K562 (cell line): Measurements from ENCODE around the gene ATXN10. TPM values are rescaled to one million over a fixed set of nuclear protein-coding genes. Genes with fewer than 3 reads are reported as not detected.

Experiments used
- ATAC-seq: fragments of 200-7000 bp; cut with Tn5 transposase; 3 replicates; pipeline ENCODE4 v1.9.1; 2020; ENCODE audit warnings: moderate library complexity
- BruUV-seq: library from RNA; stranded (reverse); fragments of 400-500 nt; replicated peaks from 2 replicates; lab custom pipeline; 2021; lab: Mats Ljungman, UMichigan
- CTCF ChIA-PET: fragments of 300-600 bp; formaldehyde crosslinking; extraction: SDS; loops from one replicate; lab custom pipeline; 2021; ENCODE audit warnings: low intra/inter-chr PET ratio; lab: Yijun Ruan, JAX
- POLR2A ChIA-PET: fragments of 300-600, 350-650 bp; sonication (Branson Sonifier 250); formaldehyde crosslinking; extraction: SDS; loops from one replicate; lab custom pipeline; 2021; ENCODE audit warnings: antibody characterized with exemption, inconsistent platforms; lab: Yijun Ruan, JAX
- DNase-seq, 4 experiments: peaks; one replicate each; pipeline versions ENCODE4 v3.0.0 to v3.0.0-alpha.2; 2011 to 2018; ENCODE audit warnings: low spot score in 3 of 4, mixed read lengths in 3 of 4; ENCODE audit errors: extremely low read depth in 1 of 4
- FAIRE-seq: peaks from 2 replicates; lab custom pipeline; 2011; peaks lifted over from hg19 to GRCh38; lab: Jason Lieb, UNC
- H2AFZ ChIP-seq: 2 replicates; pipeline ENCODE4 v1.6.0; 2011; ENCODE audit warnings: low read depth, low read length, control low read depth, inconsistent platforms
- H3K27ac ChIP-seq: fragments of 200-600 bp; 3 replicates; pipeline ENCODE4 v1.8.0; 2011; ENCODE audit warnings: low read depth, mild to moderate bottlenecking, control low read depth, inconsistent platforms, low read length, moderate library complexity, mixed read lengths; ENCODE audit errors: extremely low read depth
- H3K27me3 ChIP-seq, 2 experiments: fragments of 300-600 bp in 1 of 2; 2 replicates in 1 of 2; 3 replicates in 1 of 2; pipeline versions ENCODE4 v1.6.0 to v1.8.0; 2011; ENCODE audit warnings: inconsistent platforms in 2 of 2, low read length in 2 of 2, mild to moderate bottlenecking in 1 of 2, mixed read lengths in 1 of 2, moderate library complexity in 1 of 2; ENCODE audit not compliant: control insufficient read depth in 2 of 2, insufficient read depth in 2 of 2
- H3K36me3 ChIP-seq: fragments of 300-600 bp; 3 replicates; pipeline ENCODE4 v1.8.0; 2011; ENCODE audit warnings: mild to moderate bottlenecking, low read length, inconsistent platforms; ENCODE audit not compliant: control insufficient read depth, insufficient read depth
- H3K4me1 ChIP-seq, 2 experiments: fragments of 200-600 bp in 1 of 2; replicated peaks in 1 of 2; 2 replicates in 1 of 2; 3 replicates in 1 of 2; pipeline versions ENCODE4 v1.5.1 to v1.8.0; 2011; ENCODE audit warnings: inconsistent platforms in 2 of 2, low read length in 2 of 2, mild to moderate bottlenecking in 1 of 2, mixed read lengths in 1 of 2, moderate library complexity in 1 of 2; ENCODE audit not compliant: control insufficient read depth in 2 of 2, insufficient read depth in 2 of 2
- H3K4me2 ChIP-seq: 2 replicates; pipeline ENCODE4 v1.6.1; 2011; ENCODE audit warnings: low read length, control low read depth, inconsistent platforms, mixed read lengths; ENCODE audit not compliant: insufficient read depth
- H3K4me3 ChIP-seq: fragments of 200-600 bp; sonication (generic), shearing (Covaris generic); 2 replicates; pipeline ENCODE4 v1.5.1; 2016; ENCODE audit warnings: control low read depth, inconsistent platforms
- H3K79me2 ChIP-seq: fragments of 200-600 bp; 3 replicates; pipeline ENCODE4 v1.8.0; 2011; ENCODE audit warnings: low read length, inconsistent platforms; ENCODE audit not compliant: control insufficient read depth, insufficient read depth
- H3K9ac ChIP-seq, 2 experiments: 2 replicates each; pipeline versions ENCODE4 v1.6.0 to v1.6.1; 2011; ENCODE audit warnings: low read depth in 2 of 2, low read length in 2 of 2, control low read depth in 1 of 2, inconsistent platforms in 1 of 2, mild to moderate bottlenecking in 1 of 2, mixed read lengths in 1 of 2; ENCODE audit not compliant: insufficient read depth in 1 of 2
- H3K9me1 ChIP-seq: one replicate; pipeline ENCODE4 v1.6.0; 2011; ENCODE audit warnings: inconsistent platforms, mild to moderate bottlenecking, low read length, moderate library complexity; ENCODE audit not compliant: control insufficient read depth, insufficient read depth
- H3K9me3 ChIP-seq: replicated peaks from 2 replicates; pipeline ENCODE4 v1.5.1; 2011; ENCODE audit warnings: low read depth, low read length, inconsistent platforms; ENCODE audit not compliant: control insufficient read depth, insufficient read depth
- H4K20me1 ChIP-seq: replicated peaks from 2 replicates; pipeline ENCODE4 v1.6.1; 2011; ENCODE audit warnings: low read length, inconsistent platforms, mixed read lengths; ENCODE audit not compliant: control insufficient read depth, insufficient read depth
- CCAR2 ChIP-seq: fragments of 200-400 bp; formaldehyde crosslinking; IDR thresholded peaks from 2 replicates; pipeline ENCODE4 v1.6.1; 2017; ENCODE audit warnings: mild to moderate bottlenecking, low read depth, low read length
- NONO ChIP-seq, 2 experiments: fragments of 200-400 bp in 1 of 2; fragments of 450-650 bp in 1 of 2; formaldehyde crosslinking in 1 of 2; IDR thresholded peaks; 2 replicates each; pipeline ENCODE4 v1.6.1; 2017; ENCODE audit warnings: low read depth in 2 of 2, mild to moderate bottlenecking in 2 of 2, moderate library complexity in 2 of 2, low read length in 1 of 2
- POLR2B ChIP-seq: fragments of 450-650 bp; IDR thresholded peaks from 2 replicates; pipeline ENCODE4 v1.6.1; 2018; ENCODE audit warnings: low read depth; ENCODE audit not compliant: partially characterized antibody
- REST ChIP-seq, 2 experiments: fragments of 450-650 bp; formaldehyde crosslinking in 1 of 2; IDR thresholded peaks; 2 replicates each; pipeline versions ENCODE4 v1.4.0 to v1.6.1; 2014 to 2020; ENCODE audit warnings: mild to moderate bottlenecking in 2 of 2, borderline replicate concordance in 1 of 2, low read depth in 1 of 2
- SIN3B ChIP-seq: fragments of 450-650 bp; IDR thresholded peaks from 2 replicates; pipeline ENCODE4 v1.6.1; 2017; ENCODE audit warnings: low read depth, mild to moderate bottlenecking, moderate library complexity
- SUPT5H ChIP-seq: fragments of 450-650 bp; IDR thresholded peaks from 2 replicates; pipeline ENCODE4 v1.6.1; 2016
- TEAD1 ChIP-seq, 2 experiments: fragments of 450-650 bp in 1 of 2; sonication (generic) in 1 of 2; formaldehyde crosslinking; IDR thresholded peaks; 2 replicates each; pipeline versions ENCODE4 v1.4.0 to v1.8.0; 2020 to 2022; ENCODE audit warnings: mild to moderate bottlenecking in 2 of 2, missing genetic modification reagents in 1 of 2
- ZKSCAN1 ChIP-seq: fragments of 150-350 bp; IDR thresholded peaks from 2 replicates; pipeline ENCODE4 v1.6.1; 2016; ENCODE audit warnings: low read depth, low read length
- ZNF668 ChIP-seq: fragments of 250-450 bp; sonication (Bioruptor Pico); IDR thresholded peaks from 2 replicates; pipeline ENCODE4 v1.8.0; 2022; ENCODE audit warnings: mild to moderate bottlenecking, inconsistent platforms
- WGBS: fragments of 100-300 bp; shearing (Covaris generic); methylation state at CpG from one replicate; pipeline ENCODE4 v1.1.6; 2016; ENCODE audit warnings: low coverage, mixed read lengths; ENCODE audit not compliant: insufficient coverage; ENCODE audit errors: missing lambda C conversion rate; 5-methylcytosine and 5-hydroxymethylcytosine counted together
- in situ Hi-C: fragments of 300-500 bp; cut with MboI; formaldehyde crosslinking; loops from 4 replicates; pipeline ENCODE4 v1.15.0; 2018; ENCODE audit warnings: inconsistent platforms, mixed read lengths
- intact Hi-C: fragments of 100-400 bp; cut with micrococcal nuclease; formaldehyde crosslinking; loops from 2 replicates; pipeline ENCODE4 v1.14.2; 2022
- polyA plus RNA-seq, 8 experiments: library from polyadenylated mRNA; depleted of rRNA in 4 of 8; stranded (reverse) in 5 of 8; unstranded in 3 of 8; fragments of >200 nt; fragmentation: Nextera tagmentation in 2 of 8; fragmentation: Illumina TruSeq in 1 of 8; extraction: Ambion mirVana in 2 of 8; extraction: Trizol in 1 of 8; gene quantifications; 2 replicates each; pipeline versions ENCODE4 v1.2.1 to v1.2.3, GENCODE V29; 2011 to 2014; ENCODE audit warnings: inconsistent platforms in 1 of 8, missing spikeins in 1 of 8
- total RNA-seq, 7 experiments: library from RNA; depleted of rRNA in 6 of 7; stranded (reverse); fragments of >200 nt in 6 of 7; fragmentation: Illumina TruSeq in 2 of 7; extraction: Trizol in 2 of 7; gene quantifications; 2 replicates each; pipeline versions ENCODE4 v1.2.1 to v1.2.3, GENCODE V29; 2011 to 2021; ENCODE audit warnings: low replicate concordance in 1 of 7
- TF ChIP-seq, protein P1 (sequence below): fragments of 250-450 bp; sonication (Bioruptor Pico); IDR thresholded peaks from 2 replicates; pipeline ENCODE4 v1.9.0; 2021; ENCODE audit warnings: mild to moderate bottlenecking
- TF ChIP-seq, protein P2 (sequence below): sonication (generic); formaldehyde crosslinking; IDR thresholded peaks from 2 replicates; pipeline ENCODE4 v1.8.0; 2022; ENCODE audit warnings: mild to moderate bottlenecking, missing genetic modification reagents

Gene ATXN10
- total and polyA plus RNA-seq, 9 of the 15 experiments (the other 6 are each of a cell fraction or from before 2014, with no cell fraction given) = 11.5 to 190 (median 33.6) TPM

GRCh38 chr22:45644714-45645113 is 26.9 kb upstream of the ATXN10 start (continued):
- TF ChIP-seq, protein P1, sequence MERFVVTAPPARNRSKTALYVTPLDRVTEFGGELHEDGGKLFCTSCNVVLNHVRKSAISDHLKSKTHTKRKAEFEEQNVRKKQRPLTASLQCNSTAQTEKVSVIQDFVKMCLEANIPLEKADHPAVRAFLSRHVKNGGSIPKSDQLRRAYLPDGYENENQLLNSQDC (CRISPR knock-in tag) = no peak
- TF ChIP-seq POLR2B = no peak
- no peak for TF ChIP-seq ZKSCAN1
- TF ChIP-seq NONO (IDR thresholded peaks at IDR 0.05; ENCODE audit: low read depth in 2 of 2, low read length in 1 of 2) = no peak
- no peak for TF ChIP-seq ZNF668 (CRISPR knock-in tag)
- no peak for TF ChIP-seq SIN3B
- TF ChIP-seq, protein P2, sequence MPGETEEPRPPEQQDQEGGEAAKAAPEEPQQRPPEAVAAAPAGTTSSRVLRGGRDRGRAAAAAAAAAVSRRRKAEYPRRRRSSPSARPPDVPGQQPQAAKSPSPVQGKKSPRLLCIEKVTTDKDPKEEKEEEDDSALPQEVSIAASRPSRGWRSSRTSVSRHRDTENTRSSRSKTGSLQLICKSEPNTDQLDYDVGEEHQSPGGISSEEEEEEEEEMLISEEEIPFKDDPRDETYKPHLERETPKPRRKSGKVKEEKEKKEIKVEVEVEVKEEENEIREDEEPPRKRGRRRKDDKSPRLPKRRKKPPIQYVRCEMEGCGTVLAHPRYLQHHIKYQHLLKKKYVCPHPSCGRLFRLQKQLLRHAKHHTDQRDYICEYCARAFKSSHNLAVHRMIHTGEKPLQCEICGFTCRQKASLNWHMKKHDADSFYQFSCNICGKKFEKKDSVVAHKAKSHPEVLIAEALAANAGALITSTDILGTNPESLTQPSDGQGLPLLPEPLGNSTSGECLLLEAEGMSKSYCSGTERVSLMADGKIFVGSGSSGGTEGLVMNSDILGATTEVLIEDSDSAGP (CRISPR knock-in tag) = no peak
- no peak for TF ChIP-seq TEAD1 (CRISPR knock-in tag; IDR thresholded peaks at IDR 0.05)

GRCh38 chr22:45645150-45645525 is 26.5 kb upstream of the ATXN10 start:
- in situ Hi-C loops = loop anchor here (10.0 kb wide), 1 partner anchor 190 kb away; no protein-coding TSS in a partner anchor
- TF ChIP-seq CCAR2 (no peak), SUPT5H (no peak), REST (IDR thresholded peaks at IDR 0.05; ENCODE audit: borderline replicate concordance) (no peak), REST (CRISPR knock-in tag; IDR thresholded peaks at IDR 0.05; ENCODE audit: low read depth) (no peak)

More at GRCh38 chr22:45645150-45645525, 26.5 kb upstream of the ATXN10 start:
- H3K9ac ChIP-seq = peak overlapping the region in 1 of 2 experiments; percentile 78; a peak in 2 of 4 replicates
- DNase-seq (no peak), ATAC-seq (peak; percentile 16; the same call in 1 of the 3 replicates), FAIRE-seq (no peak)
- no peak overlapping the region for H3K4me3 ChIP-seq
- no peaks in the 10 kb centered on the region for H3K79me2 ChIP-seq
- no TSS peak for BruUV-seq
- no peaks in the 10 kb centered on the region for H4K20me1 ChIP-seq
- H3K4me1 ChIP-seq = peaks cover 0 to 23% of the 10 kb centered on the region in 2 experiments; a peak in 3 of 5 replicates
- no peak overlapping the region for H3K4me2 ChIP-seq
- peak overlapping the region; percentile 68; the same call in 1 of the 2 replicates for H2AFZ ChIP-seq
- H3K27me3 ChIP-seq = peaks cover 0 to 44% of the 10 kb centered on the region in 2 experiments; a peak in 4 of 5 replicates
- no peaks in the 10 kb centered on the region for H3K36me3 ChIP-seq
- H3K27ac ChIP-seq = no peak overlapping the region
- H3K9me1 ChIP-seq = no peaks in the 10 kb centered on the region
- ChIA-PET POLR2A (no interaction called here), CTCF (interaction anchor here (0.8 kb wide), 1 partner anchor 67 kb away, joined by 3 read pairs; no protein-coding TSS in a partner anchor)
- no peaks in the 10 kb centered on the region for H3K9me3 ChIP-seq
- intact Hi-C loops = loop anchor here (5.0 kb wide), 2 partner anchors 68 to 187 kb away; no protein-coding TSS in a partner anchor
- WGBS = 20% methylated on average over 15 of the region's 16 CpGs
